GM12878 (cell line): ENCODE measurements around the gene MAML2. TPM values are rescaled to one million over a fixed set of nuclear protein-coding genes. Genes with fewer than 3 reads are reported as not detected.

Source experiments
- ATAC-seq: fragments of 200-7000 bp; cut with Tn5 transposase; 3 replicates; pipeline ENCODE4 v1.9.1; 2020; ENCODE audit warnings: mild to moderate bottlenecking, moderate library complexity
- BruUV-seq: library from RNA; stranded (reverse); fragments of 400-500 nt; replicated peaks from 2 replicates; lab custom pipeline; 2021; lab: Mats Ljungman, UMichigan
- CTCF ChIA-PET: fragments of 300-600 bp; sonication (Branson Sonifier 250); formaldehyde crosslinking; extraction: SDS; loops from one replicate; lab custom pipeline; 2021; ENCODE audit warnings: inconsistent platforms; lab: Yijun Ruan, JAX
- POLR2A ChIA-PET: fragments of 350-600 bp; formaldehyde crosslinking; extraction: SDS; loops from one replicate; lab custom pipeline; 2021; ENCODE audit warnings: inconsistent platforms; lab: Charles Lee
- RAD21 ChIA-PET: fragments of 300-600 bp; sonication (Branson Sonifier 250); formaldehyde crosslinking; loops from one replicate; lab custom pipeline; 2023; ENCODE audit warnings: antibody characterized with exemption; ENCODE audit not compliant: unreplicated experiment; lab: Charles Lee
- SMC1A ChIA-PET: fragments of 300-600 bp; sonication (Branson Sonifier 250); formaldehyde crosslinking; loops from one replicate; lab custom pipeline; 2023; ENCODE audit not compliant: unreplicated experiment, uncharacterized antibody; lab: Charles Lee
- DNase-seq: peaks from one replicate; pipeline ENCODE4 v3.0.0-alpha.2; 2011; ENCODE audit warnings: low read depth, low spot score
- FAIRE-seq: peaks from 3 replicates; lab custom pipeline; 2011; peaks lifted over from hg19 to GRCh38; lab: Jason Lieb, UNC
- H2AFZ ChIP-seq: 2 replicates; pipeline ENCODE4 v1.6.0; 2011; ENCODE audit warnings: low read depth, low read length, control low read depth; ENCODE audit not compliant: control insufficient read depth
- H3K27ac ChIP-seq: 2 replicates; pipeline ENCODE4 v1.5.1; 2011; ENCODE audit warnings: control low read depth; ENCODE audit not compliant: control insufficient read depth, insufficient read depth
- H3K27me3 ChIP-seq, 2 experiments: replicated peaks in 1 of 2; 2 replicates each; pipeline versions ENCODE4 v1.6.0 to v1.6.1; 2011; ENCODE audit warnings: low read length in 1 of 2; ENCODE audit not compliant: control insufficient read depth in 2 of 2, insufficient read depth in 2 of 2
- H3K36me3 ChIP-seq, 2 experiments: 2 replicates each; pipeline ENCODE4 v1.5.1; 2011; ENCODE audit warnings: low read length in 1 of 2; ENCODE audit not compliant: control insufficient read depth in 2 of 2, insufficient read depth in 2 of 2
- H3K4me1 ChIP-seq: 2 replicates; pipeline ENCODE4 v1.6.1; 2011; ENCODE audit warnings: mild to moderate bottlenecking, low read length, moderate library complexity, mixed read lengths; ENCODE audit not compliant: control insufficient read depth, insufficient read depth
- H3K4me2 ChIP-seq: 2 replicates; pipeline ENCODE4 v1.6.0; 2011; ENCODE audit warnings: control low read depth; ENCODE audit not compliant: control insufficient read depth, insufficient read depth
- H3K4me3 ChIP-seq: fragments of 200-600 bp; sonication (generic); 2 replicates; pipeline ENCODE4 v1.5.1; 2016
- H3K79me2 ChIP-seq: 2 replicates; pipeline ENCODE4 v1.6.0; 2011; ENCODE audit warnings: low read length; ENCODE audit not compliant: control insufficient read depth, insufficient read depth
- H3K9ac ChIP-seq: 2 replicates; pipeline ENCODE4 v1.8.0; 2011; ENCODE audit warnings: low read length, control low read depth, mixed read lengths; ENCODE audit not compliant: control insufficient read depth, insufficient read depth
- H3K9me3 ChIP-seq: replicated peaks from 3 replicates; pipeline ENCODE4 v1.5.1; 2011; ENCODE audit warnings: mild to moderate bottlenecking, low read length; ENCODE audit not compliant: control insufficient read depth, insufficient read depth
- H4K20me1 ChIP-seq: 2 replicates; pipeline ENCODE4 v1.6.0; 2011; ENCODE audit not compliant: control insufficient read depth, insufficient read depth
- BCL3 ChIP-seq: IDR thresholded peaks from 2 replicates; pipeline ENCODE4 v1.6.1; 2011; ENCODE audit warnings: borderline replicate concordance, low read depth, mild to moderate bottlenecking, moderate library complexity, low read length; ENCODE audit not compliant: insufficient read depth, poor library complexity, severe bottlenecking
- CHD1 ChIP-seq: IDR thresholded peaks from 2 replicates; pipeline ENCODE4 v1.6.1; 2012; ENCODE audit warnings: low read depth, low read length, improper control_type of control experiment
- HDAC2 ChIP-seq: fragments of 200-600 bp; sonication (generic); IDR thresholded peaks from 2 replicates; pipeline ENCODE4 v1.6.1; 2017
- HDAC6 ChIP-seq: fragments of 200-600 bp; sonication (generic); IDR thresholded peaks from one replicate; pipeline ENCODE4 v1.8.0; 2017; ENCODE audit warnings: antibody characterized with exemption; ENCODE audit not compliant: unreplicated experiment
- IKZF2 ChIP-seq, 2 experiments: fragments of 450-650 bp; IDR thresholded peaks; 2 replicates each; pipeline ENCODE4 v1.6.1; 2017; ENCODE audit warnings: mild to moderate bottlenecking in 2 of 2, moderate library complexity in 2 of 2
- MEF2A ChIP-seq: IDR thresholded peaks from 2 replicates; pipeline ENCODE4 v1.6.1; 2011; ENCODE audit warnings: low read depth, mild to moderate bottlenecking, low read length, moderate library complexity; ENCODE audit not compliant: insufficient read depth
- REST ChIP-seq: IDR thresholded peaks from 2 replicates; pipeline ENCODE4 v1.6.1; 2012; ENCODE audit warnings: mild to moderate bottlenecking, low read depth, low read length
- STAT3 ChIP-seq: IDR thresholded peaks from 2 replicates; pipeline ENCODE4 v1.6.1; 2011; ENCODE audit warnings: low read depth, low read length, improper control_type of control experiment
- WRNIP1 ChIP-seq: IDR thresholded peaks from 2 replicates; pipeline ENCODE4 v1.6.1; 2011; ENCODE audit warnings: low read depth, low read length, improper control_type of control experiment, borderline replicate concordance
- ZSCAN29 ChIP-seq: fragments of 450-650 bp; IDR thresholded peaks from 2 replicates; pipeline ENCODE4 v1.6.1; 2017; ENCODE audit warnings: mild to moderate bottlenecking, moderate library complexity
- WGBS: methylation state at CpG from one replicate; pipeline ENCODE4 v1.1.6; 2016; ENCODE audit warnings: low lambda C conversion rate; ENCODE audit not compliant: insufficient replicate concordance, insufficient coverage; ENCODE audit errors: missing lambda C conversion rate; 5-methylcytosine and 5-hydroxymethylcytosine counted together
- in situ Hi-C: fragments of 300-500 bp; cut with MboI; formaldehyde crosslinking; loops from 9 replicates; pipeline ENCODE4 v1.14.3; 2018; ENCODE audit warnings: mixed read lengths
- intact Hi-C: fragments of 100-400 bp; cut with micrococcal nuclease; formaldehyde crosslinking; loops from one replicate; pipeline ENCODE4 v1.14.2; 2022; ENCODE audit not compliant: unreplicated experiment
- polyA plus RNA-seq, 11 experiments: library from polyadenylated mRNA; depleted of rRNA in 4 of 11; unstranded in 6 of 11; stranded (reverse) in 5 of 11; fragments of >200 nt; fragmentation: Nextera tagmentation in 4 of 11; fragmentation: Illumina TruSeq in 1 of 11; extraction: Ambion mirVana in 4 of 11; extraction: Trizol in 1 of 11; gene quantifications; 1 replicate in 1 of 11; 2 replicates in 10 of 11; pipeline versions ENCODE4 v1.2.1 to v1.2.3, GENCODE V29; 2011 to 2016; ENCODE audit warnings: inconsistent platforms in 2 of 11, missing spikeins in 2 of 11, low read depth in 1 of 11
- total RNA-seq, 4 experiments: library from RNA; depleted of rRNA in 3 of 4; stranded (reverse); fragments of >200 nt in 3 of 4; fragmentation: Illumina TruSeq in 1 of 4; extraction: Trizol in 1 of 4; gene quantifications; 2 replicates each; pipeline versions ENCODE4 v1.2.1 to v1.2.3, GENCODE V29; 2013 to 2021
- TF ChIP-seq, protein P1 (sequence below): IDR thresholded peaks from 2 replicates; pipeline ENCODE4 v1.6.1; 2011; ENCODE audit warnings: low read depth, low read length, improper control_type of control experiment, borderline replicate concordance

Gene MAML2
- total and polyA plus RNA-seq, 10 of the 15 experiments (the other 5 are each of a cell fraction or from before 2014, with no cell fraction given), result 2.5 to 15.1 (median 12.0) TPM

DNA sequence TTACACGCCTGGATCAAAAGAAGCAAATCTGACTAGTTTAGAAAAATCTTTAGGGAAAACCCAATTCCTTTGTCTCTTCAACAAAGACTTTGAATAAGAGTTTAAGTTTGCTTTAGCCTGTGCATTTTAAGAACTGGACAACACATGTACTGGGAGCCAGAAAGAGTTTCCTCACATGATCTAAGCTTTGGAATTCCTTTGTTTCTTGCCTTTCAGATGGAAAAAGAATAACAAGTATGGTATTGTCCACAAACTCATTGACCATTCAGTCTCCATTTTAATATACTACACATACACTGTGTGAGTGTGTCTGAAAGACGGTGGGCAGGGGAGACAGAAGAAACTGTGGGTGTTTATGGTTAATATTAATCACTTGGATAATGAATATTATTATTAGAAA is 205.6 kb downstream of the MAML2 start:
- H3K4me2 ChIP-seq, result no peak overlapping the region
- H3K9me3 ChIP-seq, result no peaks in the 10 kb centered on the region
- in situ Hi-C loops (no loop called here), intact Hi-C loops (no loop called here)
- H3K4me1 ChIP-seq, result no peaks in the 10 kb centered on the region
- no peak overlapping the region for H2AFZ ChIP-seq
- H3K27me3 ChIP-seq, result no peaks in the 10 kb centered on the region
- WGBS, result 48% methylated on average over 2 of the region's 2 CpGs
- FAIRE-seq, result no peak
- no peaks in the 10 kb centered on the region for H4K20me1 ChIP-seq
- DNase-seq, result no peak
- no peak overlapping the region for H3K27ac ChIP-seq
- TF ChIP-seq HDAC6 (no peak), MEF2A (no peak), WRNIP1 (no peak), REST (no peak), HDAC2 (no peak), STAT3 (no peak), BCL3 (no peak), ZSCAN29 (no peak), IKZF2 (IDR thresholded peaks at IDR 0.05) (no peak), CHD1 (no peak)
- TF ChIP-seq, protein P1, sequence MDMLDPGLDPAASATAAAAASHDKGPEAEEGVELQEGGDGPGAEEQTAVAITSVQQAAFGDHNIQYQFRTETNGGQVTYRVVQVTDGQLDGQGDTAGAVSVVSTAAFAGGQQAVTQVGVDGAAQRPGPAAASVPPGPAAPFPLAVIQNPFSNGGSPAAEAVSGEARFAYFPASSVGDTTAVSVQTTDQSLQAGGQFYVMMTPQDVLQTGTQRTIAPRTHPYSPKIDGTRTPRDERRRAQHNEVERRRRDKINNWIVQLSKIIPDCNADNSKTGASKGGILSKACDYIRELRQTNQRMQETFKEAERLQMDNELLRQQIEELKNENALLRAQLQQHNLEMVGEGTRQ, result no peak
- ChIA-PET SMC1A (interaction anchor here (1.3 to 1.7 kb wide), 3 partner anchors 11 to 60 kb away, joined by 4 to 6 read pairs (median 4); no protein-coding TSS in a partner anchor), POLR2A (no interaction called here), CTCF (interaction anchor here (1.2 kb wide), 1 partner anchor 15 kb away, joined by 3 read pairs; no protein-coding TSS in a partner anchor), RAD21 (no interaction called here)
- BruUV-seq, result no TSS peak
- peaks cover 4% of the 10 kb centered on the region for H3K79me2 ChIP-seq
- no peak overlapping the region for H3K4me3 ChIP-seq
- H3K36me3 ChIP-seq, result no peaks in the 10 kb centered on the region; a peak in 2 of 4 replicates
- no peak overlapping the region for H3K9ac ChIP-seq
- ATAC-seq, result no peak
